Measurements from ENCODE around the gene KLHL26. TPM values are rescaled to one million over a fixed set of nuclear protein-coding genes. Genes with fewer than 3 reads are reported as not detected.
A peak's percentile ranks its signal among the peaks of the same experiment; 100 is the strongest.

KLHL26 gene
- total and polyA plus RNA-seq, 2 of the 13 experiments (the other 11 are each of a cell fraction or from before 2014, with no cell fraction given): 1.5 to 1.7 TPM

GRCh38 chr19:18683109-18683957 is 46.5 kb downstream of the KLHL26 start, which contains the start of gene CRTC1 (continued):
- TF ChIP-seq CSRNP1 (CRISPR knock-in tag; IDR thresholded peaks at IDR 0.05) (0 out of 2 replicates have a peak, but pooled peaks have one; percentile 58), ZNF343 (CRISPR knock-in tag; IDR thresholded peaks at IDR 0.05) (no peak), ZNF614 (CRISPR knock-in tag; IDR thresholded peaks at IDR 0.05; ENCODE audit: borderline replicate concordance) (0 out of 2 replicates have a peak, but pooled peaks have one; percentile 35), ESRRA (CRISPR knock-in tag; IDR thresholded peaks at IDR 0.05; ENCODE audit: low read depth) (0 out of 2 replicates have a peak, but pooled peaks have one; percentile 40), SAP130 (CRISPR knock-in tag; IDR thresholded peaks at IDR 0.05; ENCODE audit: low read depth) (peak; percentile 62; the same call in 1 of the 2 replicates), HNF4A (CRISPR knock-in tag; IDR thresholded peaks at IDR 0.05) (0 out of 2 replicates have a peak, but pooled peaks have one; percentile 6), CBX5 (CRISPR knock-in tag; IDR thresholded peaks at IDR 0.05; ENCODE audit: borderline replicate concordance) (0 out of 2 replicates have a peak, but pooled peaks have one; percentile 32), ZNF496 (CRISPR knock-in tag; IDR thresholded peaks at IDR 0.05; ENCODE audit: insufficient replicate concordance) (no peak), KLF15 (CRISPR knock-in tag; IDR thresholded peaks at IDR 0.05; ENCODE audit: borderline replicate concordance) (no peak), PHF8 (CRISPR knock-in tag; IDR thresholded peaks at IDR 0.05) (peak; percentile 81), ZNF580 (CRISPR knock-in tag; IDR thresholded peaks at IDR 0.05; ENCODE audit: borderline replicate concordance, low read depth) (peak; percentile 20; the same call in 1 of the 2 replicates), SIN3B (IDR thresholded peaks at IDR 0.05; ENCODE audit: low read length) (no peak), ZNF773 (CRISPR knock-in tag; IDR thresholded peaks at IDR 0.05; ENCODE audit: borderline replicate concordance) (peak; percentile 42; the same call in 1 of the 2 replicates), MAZ (IDR thresholded peaks at IDR 0.05; ENCODE audit: borderline replicate concordance, low read depth, low read length) (peak; percentile 92), MAZ (CRISPR knock-in tag; IDR thresholded peaks at IDR 0.05; ENCODE audit: low read depth) (peak; percentile 56; the same call in 1 of the 2 replicates), ZNF790 (CRISPR knock-in tag; IDR thresholded peaks at IDR 0.05; ENCODE audit: borderline replicate concordance) (0 out of 2 replicates have a peak, but pooled peaks have one; percentile 41), MLX (CRISPR knock-in tag; IDR thresholded peaks at IDR 0.05) (peak; percentile 71; the same call in 1 of the 2 replicates), TARDBP (CRISPR knock-in tag; IDR thresholded peaks at IDR 0.05) (no peak), SALL1 (CRISPR knock-in tag; IDR thresholded peaks at IDR 0.05) (peak; percentile 73), HOXA5 (CRISPR knock-in tag; IDR thresholded peaks at IDR 0.05) (peak; percentile 6; the same call in 1 of the 2 replicates), ZNF276 (CRISPR knock-in tag; IDR thresholded peaks at IDR 0.05; ENCODE audit: low read depth) (0 out of 2 replicates have a peak, but pooled peaks have one; percentile 24), ZNF317 (CRISPR knock-in tag; IDR thresholded peaks at IDR 0.05) (peak; percentile 56; the same call in 1 of the 2 replicates), ZNF121 (CRISPR knock-in tag; IDR thresholded peaks at IDR 0.05) (no peak), GTF3A (CRISPR knock-in tag; conservative IDR thresholded peaks at IDR 0.05) (0 out of 2 replicates have a peak, but pooled peaks have one; percentile 78), ASH2L (IDR thresholded peaks at IDR 0.05; ENCODE audit: insufficient read length, low read depth, low read length) (peak; percentile 8)
